HCT116 (cell line): ENCODE data around the gene OVOL1. TPM values are rescaled to one million over a fixed set of nuclear protein-coding genes. Genes with fewer than 3 reads are reported as not detected.

ENCODE experiments used
- ATAC-seq: fragments of 200-7000 bp; cut with Tn5 transposase; 2 replicates; pipeline ENCODE4 v1.9.1; 2020; ENCODE audit warnings: mild to moderate bottlenecking, moderate library complexity
- BruUV-seq: library from RNA; stranded (reverse); fragments of 400-500 nt; replicated peaks from 2 replicates; lab custom pipeline; 2021; lab: Mats Ljungman, UMichigan
- CTCF ChIA-PET: fragments of 300-600 bp; sonication (Branson Sonifier 250); formaldehyde crosslinking; loops from one replicate; lab custom pipeline; 2021; ENCODE audit warnings: antibody characterized with exemption; lab: Charles Lee
- POLR2A ChIA-PET: fragments of 300-600, 350-600 bp; sonication (Branson Sonifier 250); formaldehyde crosslinking; loops from one replicate; lab custom pipeline; 2021; ENCODE audit warnings: antibody characterized with exemption; lab: Charles Lee
- RAD21 ChIA-PET, 2 experiments: fragments of 300-600 bp; sonication (Branson Sonifier 250); formaldehyde crosslinking; loops; one replicate each; lab custom pipeline; 2023; ENCODE audit warnings: low total read pairs in 2 of 2; ENCODE audit not compliant: uncharacterized antibody in 2 of 2, unreplicated experiment in 2 of 2, low non-redundant PET in 1 of 2; lab: Charles Lee
- DNase-seq: peaks from one replicate; pipeline ENCODE4 v3.0.0-alpha.2; 2010; ENCODE audit warnings: low read depth, low spot score
- H2AFZ ChIP-seq: fragments of 200-600 bp; shearing (Covaris generic), sonication (generic); 2 replicates; pipeline ENCODE4 v1.6.1; 2017; ENCODE audit warnings: low read depth, mixed run types, mixed read lengths, antibody characterized with exemption, low read length; ENCODE audit not compliant: poor library complexity, severe bottlenecking
- H3K27ac ChIP-seq: 2 replicates; pipeline ENCODE4 v1.5.1; 2012; ENCODE audit warnings: low read depth, low read length
- H3K27me3 ChIP-seq: fragments of 200-600 bp; sonication (generic); 2 replicates; pipeline ENCODE4 v1.6.1; 2016; ENCODE audit warnings: mixed run types, low read length, mixed read lengths; ENCODE audit not compliant: insufficient read depth
- H3K36me3 ChIP-seq, 2 experiments: fragments of 200-500 bp in 1 of 2; fragments of 200-600 bp in 1 of 2; sonication (Bioruptor generic) in 1 of 2; sonication (generic) in 1 of 2; 2 replicates each; pipeline versions ENCODE4 v1.5.1 to v1.6.1; 2014 to 2016; ENCODE audit warnings: low read length in 2 of 2, inconsistent platforms in 1 of 2, mixed read lengths in 1 of 2, mixed run types in 1 of 2; ENCODE audit not compliant: insufficient read depth in 2 of 2, control insufficient read depth in 1 of 2
- H3K4me1 ChIP-seq, 2 experiments: fragments of 200-600 bp in 1 of 2; sonication (generic) in 1 of 2; 2 replicates each; pipeline versions ENCODE4 v1.5.1 to v1.6.1; 2012 to 2017; ENCODE audit warnings: low read length in 2 of 2, inconsistent platforms in 1 of 2, mild to moderate bottlenecking in 1 of 2, mixed read lengths in 1 of 2, mixed run types in 1 of 2, moderate library complexity in 1 of 2; ENCODE audit not compliant: insufficient read depth in 2 of 2, control insufficient read depth in 1 of 2
- H3K4me2 ChIP-seq: fragments of 200-600 bp; sonication (generic); 2 replicates; pipeline ENCODE4 v1.6.1; 2017; ENCODE audit warnings: mixed run types, low read length, mixed read lengths
- H3K4me3 ChIP-seq, 2 experiments: fragments of 200-600 bp in 1 of 2; sonication (generic) in 1 of 2; replicated peaks in 1 of 2; 2 replicates each; pipeline ENCODE4 v1.5.1; 2011 to 2016; ENCODE audit warnings: low read length in 2 of 2, control low read depth in 1 of 2, low read depth in 1 of 2, mild to moderate bottlenecking in 1 of 2, mixed read lengths in 1 of 2, mixed run types in 1 of 2
- H3K79me2 ChIP-seq: fragments of 200-600 bp; sonication (generic); 2 replicates; pipeline ENCODE4 v1.6.1; 2017; ENCODE audit warnings: mild to moderate bottlenecking, mixed run types, low read length, moderate library complexity, mixed read lengths; ENCODE audit not compliant: insufficient read depth
- H3K9ac ChIP-seq: fragments of 200-600 bp; sonication (generic); 2 replicates; pipeline ENCODE4 v1.6.1; 2016; ENCODE audit warnings: low read length, mixed read lengths
- H3K9me2 ChIP-seq: fragments of 200-600 bp; sonication (generic), shearing (Covaris generic); 2 replicates; pipeline ENCODE4 v1.6.1; 2017; ENCODE audit warnings: mixed run types, mild to moderate bottlenecking, moderate library complexity; ENCODE audit not compliant: insufficient read depth
- H3K9me3 ChIP-seq, 2 experiments: fragments of 200-500 bp in 1 of 2; fragments of 200-600 bp in 1 of 2; sonication (Bioruptor generic) in 1 of 2; sonication (generic) in 1 of 2; 2 replicates each; pipeline ENCODE4 v1.6.1; 2014 to 2017; ENCODE audit warnings: low read length in 2 of 2, mixed read lengths in 2 of 2, inconsistent platforms in 1 of 2, low read depth in 1 of 2, mild to moderate bottlenecking in 1 of 2, mixed run types in 1 of 2, moderate library complexity in 1 of 2; ENCODE audit not compliant: control insufficient read depth in 1 of 2, insufficient read depth in 1 of 2
- H4K20me1 ChIP-seq: fragments of 200-600 bp; sonication (generic), shearing (Covaris generic); 2 replicates; pipeline ENCODE4 v1.6.1; 2017; ENCODE audit warnings: mixed run types, mild to moderate bottlenecking, moderate library complexity; ENCODE audit not compliant: insufficient read depth
- ATF3 ChIP-seq: IDR thresholded peaks from 2 replicates; pipeline ENCODE4 v1.6.1; 2012
- CTCF ChIP-seq, 3 experiments: fragments of 200-600 bp in 1 of 3; sonication (generic) in 1 of 3; IDR thresholded peaks in 2 of 3; conservative IDR thresholded peaks in 1 of 3; 2 replicates each; pipeline ENCODE4 v1.5.1; 2012 to 2017; ENCODE audit warnings: low read depth in 2 of 3, low read length in 2 of 3, antibody characterized with exemption in 1 of 3, borderline replicate concordance in 1 of 3, control low read depth in 1 of 3, mild to moderate bottlenecking in 1 of 3, mixed read lengths in 1 of 3, mixed run types in 1 of 3, moderate library complexity in 1 of 3; ENCODE audit not compliant: insufficient read depth in 1 of 3
- ELF1 ChIP-seq: IDR thresholded peaks from 2 replicates; pipeline ENCODE4 v1.6.1; 2012; ENCODE audit warnings: low read depth, borderline replicate concordance
- EZH2phosphoT487 ChIP-seq: fragments of 200-600 bp; IDR thresholded peaks from 2 replicates; pipeline ENCODE4 v1.6.1; 2018; ENCODE audit warnings: antibody characterized with exemption, borderline replicate concordance
- FOSL1 ChIP-seq: IDR thresholded peaks from 2 replicates; pipeline ENCODE4 v1.6.1; 2012; ENCODE audit warnings: low read depth
- POLR2AphosphoS5 ChIP-seq: IDR thresholded peaks from 2 replicates; pipeline ENCODE4 v1.6.1; 2011; ENCODE audit warnings: mild to moderate bottlenecking, low read depth, low read length, moderate library complexity
- REST ChIP-seq: IDR thresholded peaks from 2 replicates; pipeline ENCODE4 v1.6.1; 2012; ENCODE audit warnings: low read depth
- SIN3A ChIP-seq: IDR thresholded peaks from 2 replicates; pipeline ENCODE4 v1.6.1; 2012; ENCODE audit warnings: low read depth
- SP1 ChIP-seq: IDR thresholded peaks from 2 replicates; pipeline ENCODE4 v1.6.1; 2012; ENCODE audit warnings: low read depth
- SRF ChIP-seq: IDR thresholded peaks from 2 replicates; pipeline ENCODE4 v1.6.1; 2012; ENCODE audit warnings: low read depth
- TCF7L2 ChIP-seq: IDR thresholded peaks from 2 replicates; pipeline ENCODE4 v1.7.0; 2011; ENCODE audit warnings: borderline replicate concordance, inconsistent platforms; ENCODE audit not compliant: insufficient read depth, insufficient read length; ENCODE audit errors: extremely low read depth
- ZBTB33 ChIP-seq: IDR thresholded peaks from 2 replicates; pipeline ENCODE4 v1.6.1; 2011; ENCODE audit warnings: mild to moderate bottlenecking, low read length, moderate library complexity; ENCODE audit not compliant: insufficient replicate concordance; ENCODE audit errors: extremely low read depth
- intact Hi-C: fragments of 100-400 bp; cut with micrococcal nuclease; formaldehyde crosslinking; loops from 2 replicates; pipeline ENCODE4 v1.10.0; 2022
- total RNA-seq: library from RNA; stranded (reverse); gene quantifications from one replicate; pipeline ENCODE4 v1.2.1, GENCODE V29; 2021; ENCODE audit not compliant: unreplicated experiment

Gene OVOL1
- total RNA-seq, 1 experiment from 2014 or later, result 14.7 TPM

- peaks cover 12 to 20% of the 10 kb centered on the region in 2 experiments; a peak in 3 of 4 replicates for H3K36me3 ChIP-seq
- POLR2A ChIA-PET, result no interaction called here
- H3K9me3 ChIP-seq, result no peaks in the 10 kb centered on the region
- no peak for ATAC-seq
- H4K20me1 ChIP-seq, result no peaks in the 10 kb centered on the region
- CTCF ChIA-PET, result interaction anchor here (1.2 to 3.0 kb wide), 2 partner anchors 19 to 86 kb away, joined by 4 to 12 read pairs; no protein-coding TSS in a partner anchor
- intact Hi-C loops, result no loop called here
- H3K4me2 ChIP-seq, result no peak overlapping the region
- TF ChIP-seq SP1, result no peak
- TF ChIP-seq SRF, result no peak
- TF ChIP-seq SIN3A, result no peak
- no peak for TF ChIP-seq REST
- no peak for TF ChIP-seq TCF7L2
- no peak for TF ChIP-seq ELF1
- no peak for TF ChIP-seq CTCF (IDR thresholded peaks at IDR 0.05 in 2 of 3, conservative IDR thresholded peaks at IDR 0.05 in 1 of 3; ENCODE audit: borderline replicate concordance in 1 of 3, insufficient read depth in 1 of 3, low read depth in 2 of 3, low read length in 2 of 3)
- TF ChIP-seq EZH2phosphoT487, result no peak
- no peak for TF ChIP-seq POLR2AphosphoS5
- TF ChIP-seq ZBTB33, result no peak
- TF ChIP-seq ATF3, result no peak
- no peak for TF ChIP-seq FOSL1
- TF ChIP-seq, all 23 proteins: peak for 0
- H3K9me2 ChIP-seq, result no peaks in the 10 kb centered on the region
- BruUV-seq, result no TSS peak
- no peaks in the 10 kb centered on the region for H3K27me3 ChIP-seq
- no peak for DNase-seq
- no peak overlapping the region for H3K9ac ChIP-seq
- H2AFZ ChIP-seq, result no peak overlapping the region
- RAD21 ChIA-PET, result no interaction called here
- H3K4me3 ChIP-seq, result no peak overlapping the region
- no peak overlapping the region for H3K27ac ChIP-seq
- H3K4me1 ChIP-seq, result peaks cover 3 to 6% of the 10 kb centered on the region in 2 experiments; a peak in 3 of 4 replicates
- H3K79me2 ChIP-seq, result no peaks in the 10 kb centered on the region; the same call in 1 of the 2 replicates
Measured at GRCh38 chr11:65798882-65799281, 12.0 kb downstream of the OVOL1 start.
